ENCODE results near the gene MCF2L2.

MCF2L2 gene

GRCh38 chr3:183287301-183287971 is 141.0 kb downstream of the MCF2L2 start:
- no peak for DNase-seq

GRCh38 chr3:183285828-183286457 is 142.5 kb downstream of the MCF2L2 start:
- peak; percentile 92 for DNase-seq

GRCh38 chr3:183285318-183285717 is 143.1 kb downstream of the MCF2L2 start:
- no peak for DNase-seq

GRCh38 chr3:183284570-183284969 is 143.8 kb downstream of the MCF2L2 start:
- DNase-seq: no peak

GRCh38 chr3:183283886-183284285 is 144.5 kb downstream of the MCF2L2 start:
- no peak for DNase-seq

GRCh38 chr3:183281126-183281797 is 147.2 kb downstream of the MCF2L2 start:
- DNase-seq: no peak

- no peak for DNase-seq
Measured at GRCh38 chr3:183279371-183279770, 149.0 kb downstream of the MCF2L2 start.

GRCh38 chr3:183278479-183279088 is 149.8 kb downstream of the MCF2L2 start:
- no peak for DNase-seq

- DNase-seq: no peak
Measured at GRCh38 chr3:183277260-183277659, 151.2 kb downstream of the MCF2L2 start.

- no peak for DNase-seq
Measured at GRCh38 chr3:183275937-183276336, 152.5 kb downstream of the MCF2L2 start.

- DNase-seq: no peak
Measured at GRCh38 chr3:183275418-183275817, 153.0 kb downstream of the MCF2L2 start.

GRCh38 chr3:183274609-183275008 is 153.8 kb downstream of the MCF2L2 start:
- no peak for DNase-seq

GRCh38 chr3:183272791-183273190 is 155.6 kb downstream of the MCF2L2 start:
- DNase-seq: no peak

GRCh38 chr3:183272142-183272541 is 156.3 kb downstream of the MCF2L2 start:
- DNase-seq: no peak

GRCh38 chr3:183270344-183270743 is 158.1 kb downstream of the MCF2L2 start:
- DNase-seq: no peak

GRCh38 chr3:183269345-183269744 is 159.1 kb downstream of the MCF2L2 start:
- no peak for DNase-seq

- no peak for DNase-seq
Measured at GRCh38 chr3:183268366-183268765, 160.1 kb downstream of the MCF2L2 start.

GRCh38 chr3:183267140-183267539 is 161.3 kb downstream of the MCF2L2 start:
- DNase-seq: no peak

GRCh38 chr3:183266454-183266853 is 162.0 kb downstream of the MCF2L2 start:
- DNase-seq: no peak

- DNase-seq: peak; percentile 68
Measured at GRCh38 chr3:183265834-183266417, 162.5 kb downstream of the MCF2L2 start.

GRCh38 chr3:183265157-183265642 is 163.2 kb downstream of the MCF2L2 start:
- no peak for DNase-seq

- DNase-seq: no peak
Measured at GRCh38 chr3:183264268-183264667, 164.2 kb downstream of the MCF2L2 start.

- no peak for DNase-seq
Measured at GRCh38 chr3:183262875-183263378, 165.5 kb downstream of the MCF2L2 start.
